ENCODE results near the gene CDSN. TPM values are rescaled to one million over a fixed set of nuclear protein-coding genes. Genes with fewer than 3 reads are reported as not detected.

Gene CDSN
- polyA plus RNA-seq, 3 donors from 2014 or later = not detected

DNA sequence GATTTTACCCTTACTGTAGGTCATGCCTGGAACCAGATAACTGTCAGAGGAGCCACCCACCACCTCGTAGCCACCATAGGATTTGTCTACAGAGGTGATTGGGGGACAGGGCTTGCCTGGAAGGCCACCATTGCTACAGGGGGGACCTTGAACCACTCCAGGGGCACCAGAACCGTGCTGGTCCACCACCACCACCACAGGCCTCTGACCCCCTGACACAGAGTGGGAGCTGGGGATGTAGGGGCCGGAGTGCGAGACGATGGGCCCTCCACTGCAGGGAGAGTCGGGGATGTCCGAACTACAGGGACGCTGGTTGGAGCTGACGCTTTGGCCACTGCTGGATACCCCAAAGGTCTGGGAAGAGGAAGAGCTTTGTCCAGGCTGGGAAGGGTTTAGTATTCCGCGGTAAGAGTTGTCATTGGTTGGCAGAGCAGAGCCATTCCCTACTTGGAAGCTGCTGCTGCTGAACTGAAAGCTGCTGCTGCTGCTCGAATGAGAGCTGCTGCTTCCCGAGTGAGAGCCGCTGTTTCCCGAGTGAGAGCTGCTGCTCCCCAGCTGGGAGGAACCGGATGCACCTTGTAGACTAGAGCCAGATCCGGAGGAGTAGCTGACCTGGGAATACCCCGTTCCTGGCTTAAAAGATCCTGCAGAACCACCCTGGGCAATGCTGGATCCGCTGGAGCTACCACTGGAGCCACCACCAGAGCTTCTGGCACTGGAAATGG, 3.4 kb downstream of the CDSN start:
- no peaks in the 10 kb centered on the region for H3K9me3 Mint-ChIP-seq
- no peak overlapping the region for H3K27ac Mint-ChIP-seq
- H3K4me3 Mint-ChIP-seq = no peak overlapping the region
- H3K36me3 Mint-ChIP-seq = no peaks in the 10 kb centered on the region
- peaks cover 2 to 30% (median 3%) of the 10 kb centered on the region in 3 donors for H3K27me3 Mint-ChIP-seq (ENCODE audit: low read depth in 3 of 3)
- no peaks in the 10 kb centered on the region for H3K4me1 Mint-ChIP-seq
- no peak for DNase-seq

GRCh38 chr6:31115941-31116560, 4.2 kb downstream of the CDSN start:
- no peaks in the 10 kb centered on the region for H3K4me1 Mint-ChIP-seq
- H3K4me3 Mint-ChIP-seq = no peak overlapping the region
- no peak overlapping the region for H3K27ac Mint-ChIP-seq
- peaks cover 3 to 33% (median 4%) of the 10 kb centered on the region in 3 donors for H3K27me3 Mint-ChIP-seq (ENCODE audit: low read depth in 3 of 3)
- no peak for DNase-seq
- no peaks in the 10 kb centered on the region for H3K9me3 Mint-ChIP-seq
- no peaks in the 10 kb centered on the region for H3K36me3 Mint-ChIP-seq

DNA sequence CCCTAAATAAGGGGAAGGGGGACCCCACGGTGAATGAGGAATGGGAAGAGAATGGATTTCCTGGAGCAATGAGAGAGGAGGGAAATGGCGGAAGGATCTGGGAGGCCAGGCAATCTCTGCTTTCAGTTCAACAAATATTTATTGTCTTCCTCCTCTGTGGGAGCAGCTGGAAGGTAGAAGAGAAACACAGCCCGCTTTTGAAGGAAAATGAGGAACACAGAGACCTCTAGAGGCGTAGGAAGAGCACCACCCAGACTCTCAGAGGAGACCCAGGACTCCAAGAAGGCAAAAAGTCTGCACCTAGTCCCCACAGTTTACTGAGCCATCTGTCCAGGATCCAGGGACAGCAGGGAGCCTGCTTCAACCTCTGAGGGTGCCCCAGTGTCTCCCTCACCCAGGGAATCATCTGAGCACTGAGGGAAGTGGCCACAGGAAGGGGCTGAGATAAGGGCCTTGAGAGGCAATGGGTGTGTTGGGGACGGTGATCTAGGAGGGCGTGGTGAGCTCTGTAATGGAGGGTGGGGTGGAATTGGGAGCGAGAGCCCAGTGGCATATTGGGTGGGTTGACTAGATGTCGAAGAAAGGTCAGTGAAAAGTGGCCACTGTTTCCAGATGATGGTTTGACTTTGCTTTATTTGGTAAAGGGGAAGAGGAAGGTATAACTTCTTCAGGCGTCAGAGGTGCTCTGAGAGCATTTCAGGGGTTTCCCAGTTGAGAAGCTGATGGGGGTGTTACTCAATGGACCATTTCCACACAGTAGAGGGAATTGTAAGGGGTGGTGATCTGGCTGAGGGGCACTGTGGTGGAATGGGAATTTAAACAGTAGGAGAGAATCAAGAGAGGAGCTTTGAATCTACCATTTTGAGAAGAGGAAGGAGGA, 5.0 kb downstream of the CDSN start:
- no peak overlapping the region for H3K4me3 Mint-ChIP-seq
- no peaks in the 10 kb centered on the region for H3K4me1 Mint-ChIP-seq

GRCh38 chr6:31114541-31114878, 5.7 kb downstream of the CDSN start, which contains the start of gene PSORS1C1:
Gene PSORS1C1 (plus strand): TSS chr6:31114800. CDS start chr6:31129633, 14,833 bp downstream.
- Mint-ChIP-seq H3K27me3 (ENCODE audit: low read depth in 3 of 3) (peaks cover 3 to 33% (median 4%) of the 10 kb centered on the region in 3 donors), H3K9me3 (no peaks in the 10 kb centered on the region), H3K36me3 (no peaks in the 10 kb centered on the region), H3K4me3 (no peak within 1 kb of the TSS), H3K4me1 (no peaks in the 10 kb centered on the region), H3K27ac (peak within 1 kb of the TSS in 1 of 6 donors; percentile 35)
- no peak for DNase-seq

More for the DNA sequence above, 5.0 kb downstream of the CDSN start:
- Mint-ChIP-seq H3K27ac (no peak overlapping the region), H3K36me3 (no peaks in the 10 kb centered on the region), H3K27me3 (ENCODE audit: low read depth in 3 of 3) (peaks cover 3 to 34% (median 4%) of the 10 kb centered on the region in 3 donors), H3K9me3 (no peaks in the 10 kb centered on the region)
- DNase-seq = no peak

DNA sequence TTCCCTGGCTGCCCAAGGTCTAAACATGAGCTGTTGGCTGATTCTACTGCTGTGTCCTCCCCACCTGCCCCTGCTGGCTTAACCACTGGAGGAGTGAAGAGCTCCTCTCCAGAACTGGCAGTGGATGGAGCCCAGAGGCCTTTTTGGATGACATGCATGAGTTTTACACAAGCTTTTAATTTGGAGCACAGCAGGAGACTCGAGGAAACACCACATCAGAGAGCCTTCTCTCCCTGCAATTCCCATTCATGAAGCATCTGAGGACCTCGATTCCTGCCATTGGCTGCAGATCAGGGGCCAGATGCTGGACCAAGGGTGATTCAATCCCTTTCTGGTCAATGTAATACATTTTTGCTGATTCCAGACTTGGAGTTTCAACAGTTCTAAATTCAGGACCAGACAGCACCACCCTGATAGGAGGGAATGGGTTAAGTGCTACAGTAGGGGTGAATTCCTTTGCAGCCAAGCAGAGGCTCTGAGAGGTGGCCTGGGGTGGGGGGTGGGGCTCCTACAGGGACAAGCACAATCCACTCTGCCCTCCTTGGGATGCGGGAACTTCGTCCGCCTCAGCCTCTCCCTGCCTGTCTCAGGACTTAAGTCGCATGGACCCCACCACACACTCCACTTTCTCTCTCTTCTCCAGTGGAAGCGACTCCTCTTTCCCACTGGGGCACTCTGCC, 6.2 kb downstream of the CDSN start:
- Mint-ChIP-seq H3K27ac (no peak overlapping the region), H3K36me3 (no peaks in the 10 kb centered on the region), H3K27me3 (ENCODE audit: low read depth in 3 of 3) (peaks cover 0 to 28% (median 5%) of the 10 kb centered on the region in 3 donors), H3K4me3 (no peak overlapping the region), H3K9me3 (no peaks in the 10 kb centered on the region), H3K4me1 (no peaks in the 10 kb centered on the region)
- DNase-seq = no peak

DNA sequence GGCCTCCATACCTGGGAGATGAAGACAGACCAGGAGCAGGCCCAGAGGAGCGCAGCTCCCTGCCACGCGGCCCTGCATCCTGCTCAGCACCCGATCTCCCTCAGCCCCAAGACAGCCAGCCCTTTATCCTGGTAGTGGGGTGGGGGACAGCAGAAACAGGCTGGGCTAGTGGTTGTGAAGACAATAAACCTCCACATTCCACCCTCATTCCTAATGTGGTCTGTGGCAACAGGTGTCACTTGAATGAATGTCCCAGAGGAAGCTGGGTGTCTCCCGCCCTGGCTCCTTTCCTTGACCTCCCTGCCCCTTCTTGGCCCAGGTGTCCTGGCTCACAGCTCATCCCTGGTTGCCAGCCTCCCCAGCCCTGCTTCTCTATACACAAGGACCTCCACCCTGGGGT, 7.8 kb downstream of the CDSN start, which contains the start of gene C6orf15:
C6orf15 (minus strand) TSS at position 98 of the 400 bp plus-strand sequence; CDS start at position 78, 20 bp downstream.
- peaks cover 1 to 22% (median 5%) of the 10 kb centered on the region in 3 donors for H3K27me3 Mint-ChIP-seq (ENCODE audit: low read depth in 3 of 3)
- no peaks in the 10 kb centered on the region for H3K36me3 Mint-ChIP-seq
- no peaks in the 10 kb centered on the region for H3K4me1 Mint-ChIP-seq
- no peak within 1 kb of the TSS for H3K4me3 Mint-ChIP-seq
- DNase-seq = no peak
- H3K27ac Mint-ChIP-seq = no peak within 1 kb of the TSS
- no peaks in the 10 kb centered on the region for H3K9me3 Mint-ChIP-seq

GRCh38 chr6:31111712-31112111, 8.5 kb downstream of the CDSN start:
- H3K27me3 Mint-ChIP-seq (ENCODE audit: low read depth in 3 of 3) = peaks cover 1 to 20% (median 5%) of the 10 kb centered on the region in 3 donors

DNA sequence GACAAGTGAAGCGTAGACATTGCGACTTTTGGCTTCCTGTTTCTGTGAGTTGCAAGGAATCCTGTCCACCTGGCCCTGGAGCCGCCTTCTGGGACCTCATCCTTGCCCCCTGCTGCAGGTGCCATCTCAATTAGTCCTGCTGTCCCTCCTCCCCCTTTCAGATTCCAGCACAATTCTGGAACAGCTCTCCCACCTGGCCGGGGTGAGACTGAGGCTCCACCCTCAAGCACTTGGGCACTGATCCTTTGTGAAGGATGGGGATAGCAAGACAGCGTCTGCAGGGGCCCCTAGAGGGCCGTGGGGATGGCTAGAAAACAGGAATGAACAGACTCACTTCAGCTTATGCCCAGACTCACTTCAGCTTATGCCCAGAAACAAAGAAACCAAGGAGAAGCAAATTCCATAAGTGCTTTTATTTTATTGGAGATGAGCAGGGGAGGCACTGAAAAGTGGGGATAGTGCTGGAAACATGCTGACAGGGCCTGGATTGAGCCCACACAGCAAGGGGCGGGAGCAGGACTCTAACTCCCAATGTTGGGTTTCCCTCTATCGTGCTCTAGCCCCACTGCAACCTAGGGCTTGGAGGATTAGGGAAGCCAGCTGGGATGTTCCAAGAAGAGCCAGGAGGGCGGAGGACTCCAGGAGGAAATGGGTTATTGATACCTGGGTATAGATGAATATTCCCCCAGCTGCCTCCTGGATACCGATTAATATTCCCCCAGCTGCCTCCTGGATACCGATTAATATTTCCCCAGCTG, 9.2 kb downstream of the CDSN start:
- no peaks in the 10 kb centered on the region for H3K4me1 Mint-ChIP-seq
- peaks cover 1 to 14% (median 5%) of the 10 kb centered on the region in 3 donors for H3K27me3 Mint-ChIP-seq (ENCODE audit: low read depth in 3 of 3)
- H3K36me3 Mint-ChIP-seq = no peaks in the 10 kb centered on the region
- H3K27ac Mint-ChIP-seq = no peak overlapping the region
- no peaks in the 10 kb centered on the region for H3K9me3 Mint-ChIP-seq
- DNase-seq = no peak
- no peak overlapping the region for H3K4me3 Mint-ChIP-seq

More at GRCh38 chr6:31111712-31112111, 8.5 kb downstream of the CDSN start:
- no peak overlapping the region for H3K27ac Mint-ChIP-seq
- no peaks in the 10 kb centered on the region for H3K36me3 Mint-ChIP-seq
- H3K4me1 Mint-ChIP-seq = no peaks in the 10 kb centered on the region
- no peak overlapping the region for H3K4me3 Mint-ChIP-seq
- DNase-seq = no peak
- no peaks in the 10 kb centered on the region for H3K9me3 Mint-ChIP-seq

- Mint-ChIP-seq H3K4me3 (no peak overlapping the region), H3K36me3 (no peaks in the 10 kb centered on the region), H3K9me3 (no peaks in the 10 kb centered on the region), H3K4me1 (no peaks in the 10 kb centered on the region), H3K27ac (no peak overlapping the region), H3K27me3 (ENCODE audit: low read depth in 3 of 3) (peaks cover 3 to 4% (median 4%) of the 10 kb centered on the region in 3 donors)
- no peak for DNase-seq
Observed at GRCh38 chr6:31107052-31107451, 13.2 kb downstream of the CDSN start.

GRCh38 chr6:31103136-31103535, 17.1 kb downstream of the CDSN start:
- peaks cover 0 to 5% (median 3%) of the 10 kb centered on the region in 3 donors for H3K27me3 Mint-ChIP-seq (ENCODE audit: low read depth in 3 of 3)
- no peak overlapping the region for H3K27ac Mint-ChIP-seq
- no peaks in the 10 kb centered on the region for H3K4me1 Mint-ChIP-seq

GRCh38 chr6:31098449-31098938, 21.8 kb downstream of the CDSN start:
- H3K36me3 Mint-ChIP-seq = no peaks in the 10 kb centered on the region
- H3K4me1 Mint-ChIP-seq = peaks cover 16 to 17% of the 10 kb centered on the region in 2 donors
- H3K4me3 Mint-ChIP-seq = no peak overlapping the region
- no peaks in the 10 kb centered on the region for H3K9me3 Mint-ChIP-seq
- no peak overlapping the region for H3K27ac Mint-ChIP-seq
- no peak for DNase-seq
- peaks cover 0 to 5% (median 4%) of the 10 kb centered on the region in 3 donors for H3K27me3 Mint-ChIP-seq (ENCODE audit: low read depth in 3 of 3)

More at GRCh38 chr6:31103136-31103535, 17.1 kb downstream of the CDSN start:
- no peak overlapping the region for H3K4me3 Mint-ChIP-seq
- no peak for DNase-seq
- no peaks in the 10 kb centered on the region for H3K36me3 Mint-ChIP-seq
- H3K9me3 Mint-ChIP-seq = no peaks in the 10 kb centered on the region

- Mint-ChIP-seq H3K4me1 (peaks cover 16 to 17% of the 10 kb centered on the region in 2 donors), H3K27ac (no peak overlapping the region), H3K27me3 (ENCODE audit: low read depth in 3 of 3) (peaks cover 0 to 7% (median 4%) of the 10 kb centered on the region in 3 donors), H3K9me3 (no peaks in the 10 kb centered on the region), H3K4me3 (no peak overlapping the region), H3K36me3 (no peaks in the 10 kb centered on the region)
- no peak for DNase-seq
Observed at GRCh38 chr6:31096656-31097055, 23.6 kb downstream of the CDSN start.

Measured in immature natural killer cell (primary cell).